DMS53 treated with DMSO at 0.1 percent for 48 hours (cell line): Measurements from ENCODE around the gene UBA3.
A peak's percentile ranks its signal among the peaks of the same experiment; 100 is the strongest.

Source experiments
- DNase-seq: peaks from one replicate; lab custom pipeline; 2025; ENCODE audit not compliant: unreplicated experiment; lab: John Stamatoyannopoulos, UW

UBA3 gene

DNA sequence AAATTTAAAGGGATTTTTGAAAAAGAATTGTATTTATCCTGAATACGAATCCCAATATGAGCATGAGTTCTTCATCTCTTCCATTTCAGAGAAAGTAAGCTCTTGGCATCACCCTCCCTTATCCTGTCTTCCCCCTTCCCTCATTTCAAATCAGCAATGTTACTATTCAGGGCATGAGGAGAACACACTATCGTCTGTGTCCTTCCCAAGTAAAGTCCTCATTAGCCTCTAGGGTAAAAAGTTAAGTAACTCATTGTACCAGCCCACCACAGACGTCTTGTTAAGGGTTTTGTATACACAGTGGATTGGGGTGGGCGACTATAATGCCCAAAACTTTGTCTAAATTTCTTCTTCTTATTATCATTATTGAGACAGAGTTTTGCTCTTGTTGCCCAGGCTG is 19.4 kb upstream of the UBA3 start:
- DNase-seq = no peak

DNA sequence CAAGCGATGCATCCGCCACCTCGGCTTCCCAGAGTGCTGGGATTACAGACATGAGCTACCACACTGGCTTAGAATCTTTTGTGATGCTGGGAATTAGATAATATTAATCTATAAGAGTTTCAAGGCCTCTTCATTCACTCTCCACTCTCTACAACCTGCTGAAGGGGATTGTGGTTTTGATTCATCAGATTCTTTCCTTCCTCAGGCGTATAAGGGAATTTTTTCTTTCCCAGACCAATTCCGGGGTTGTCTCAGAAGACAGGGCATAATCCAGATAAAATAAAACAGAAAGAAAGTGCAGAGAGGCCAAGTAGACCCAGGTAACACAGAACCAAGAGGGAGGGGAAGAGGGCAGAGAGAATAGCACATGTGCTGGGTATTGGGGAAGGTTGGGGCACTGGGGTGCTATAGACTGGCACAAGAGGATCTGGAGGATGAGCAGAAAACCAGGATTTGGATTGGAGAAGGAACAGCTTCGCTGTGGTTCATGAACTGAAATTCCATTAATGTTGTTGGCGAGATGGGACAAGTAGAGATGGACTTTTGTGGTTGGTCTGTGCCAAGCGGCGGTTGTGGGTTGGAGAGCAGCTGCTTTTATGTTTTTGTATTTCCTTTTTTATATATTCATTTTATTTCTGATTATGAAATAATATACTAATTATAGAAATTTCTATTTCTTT is 17.4 kb upstream of the UBA3 start:
- no peak for DNase-seq

DNA sequence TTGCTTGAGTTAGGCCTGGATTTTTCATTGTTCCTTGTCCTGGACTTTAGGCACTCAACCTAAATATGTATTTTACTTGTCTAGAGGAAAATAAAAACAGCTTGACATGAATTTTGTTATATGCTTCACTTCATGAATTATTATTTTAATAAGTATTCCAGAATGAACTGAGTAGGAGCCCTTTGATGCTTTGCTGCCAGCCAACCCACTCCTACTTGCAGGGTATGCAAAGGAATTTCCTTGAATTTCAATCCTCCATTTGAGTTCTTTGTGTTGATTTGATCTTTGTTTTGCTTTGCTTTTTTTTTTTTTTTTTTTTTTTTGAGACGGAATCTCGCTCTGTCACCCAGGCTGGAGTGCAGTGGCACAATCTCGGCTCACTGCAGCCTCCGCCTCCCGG is 16.1 kb upstream of the UBA3 start:
- no peak for DNase-seq

DNA sequence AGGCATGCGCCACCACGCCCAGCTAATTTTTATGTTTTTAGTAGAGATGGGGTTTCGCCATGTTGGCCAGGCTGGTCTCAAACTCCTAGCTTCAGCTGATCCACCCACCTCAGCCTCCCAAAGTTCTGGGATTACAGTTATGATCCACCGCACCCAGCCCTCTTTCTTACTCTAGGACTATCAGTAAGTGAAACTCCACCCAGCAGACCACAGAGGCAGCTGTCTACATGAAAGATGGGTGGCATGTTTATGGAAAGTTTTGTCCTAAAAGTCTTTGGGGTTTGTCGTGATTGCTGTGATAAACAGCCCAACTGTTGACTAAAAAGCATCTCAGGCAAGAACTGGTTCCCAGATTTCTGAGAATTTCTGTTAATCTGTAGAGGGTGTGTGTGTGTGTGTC is 15.5 kb upstream of the UBA3 start:
- DNase-seq = no peak

DNA sequence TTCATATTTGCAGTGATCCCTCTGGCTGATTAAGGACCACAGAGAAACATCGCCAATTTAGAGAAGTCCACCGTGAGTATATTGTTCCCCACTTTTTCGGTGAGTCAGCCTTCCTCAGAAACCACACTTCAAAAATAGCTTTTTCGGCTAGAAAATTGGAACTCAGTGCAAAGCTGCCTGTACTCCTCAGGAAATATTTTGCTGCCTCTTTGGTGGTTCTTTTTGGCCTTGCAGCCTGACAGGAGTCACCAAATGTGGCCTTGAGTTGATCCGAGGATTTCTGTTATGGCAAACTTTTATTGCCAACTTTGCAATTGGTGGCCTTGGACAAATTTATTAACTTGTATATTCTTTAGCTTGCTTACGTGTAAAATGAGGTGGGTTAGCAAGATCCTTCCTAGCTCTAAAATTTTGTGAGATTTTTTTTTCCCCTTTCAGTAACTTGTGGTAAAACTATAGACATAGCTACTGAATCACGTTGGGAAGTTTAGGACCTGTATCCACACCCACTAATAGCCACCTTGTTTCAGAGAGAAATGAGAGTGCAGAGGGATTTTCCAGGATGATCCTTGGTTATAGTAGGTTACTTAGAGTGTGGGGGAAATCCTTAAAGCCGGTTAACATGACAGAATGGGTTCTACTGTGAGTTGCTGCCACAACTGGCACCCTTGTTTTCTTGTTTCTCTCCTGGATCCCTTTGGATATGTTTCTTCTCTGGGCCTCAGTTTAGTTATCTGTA is 14.5 kb upstream of the UBA3 start:
- DNase-seq = no peak

DNA sequence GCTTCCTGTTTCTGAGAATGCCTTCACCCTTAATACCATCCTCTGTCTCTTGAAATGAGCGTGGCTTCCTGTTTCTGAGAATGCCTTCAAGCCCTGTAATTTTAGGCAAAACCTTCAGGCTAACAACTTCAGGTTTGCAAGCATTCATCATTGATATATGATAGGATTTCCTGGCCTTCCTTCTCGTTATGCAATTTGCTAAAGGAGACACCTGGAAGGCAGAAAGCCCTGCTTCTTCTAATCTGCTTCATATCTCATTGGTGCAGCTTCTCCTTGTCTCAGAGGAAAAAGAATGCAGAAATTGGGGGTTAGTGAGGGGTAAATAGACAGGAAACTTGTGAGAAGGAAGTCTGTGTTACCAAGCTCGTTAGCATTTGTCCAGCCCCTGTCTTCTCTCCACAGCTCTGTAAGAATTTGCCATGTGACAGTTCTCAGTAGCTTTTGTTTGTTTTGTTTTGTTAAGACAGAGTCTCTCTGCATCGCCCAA is 11.9 kb upstream of the UBA3 start:
- DNase-seq = no peak

DNA sequence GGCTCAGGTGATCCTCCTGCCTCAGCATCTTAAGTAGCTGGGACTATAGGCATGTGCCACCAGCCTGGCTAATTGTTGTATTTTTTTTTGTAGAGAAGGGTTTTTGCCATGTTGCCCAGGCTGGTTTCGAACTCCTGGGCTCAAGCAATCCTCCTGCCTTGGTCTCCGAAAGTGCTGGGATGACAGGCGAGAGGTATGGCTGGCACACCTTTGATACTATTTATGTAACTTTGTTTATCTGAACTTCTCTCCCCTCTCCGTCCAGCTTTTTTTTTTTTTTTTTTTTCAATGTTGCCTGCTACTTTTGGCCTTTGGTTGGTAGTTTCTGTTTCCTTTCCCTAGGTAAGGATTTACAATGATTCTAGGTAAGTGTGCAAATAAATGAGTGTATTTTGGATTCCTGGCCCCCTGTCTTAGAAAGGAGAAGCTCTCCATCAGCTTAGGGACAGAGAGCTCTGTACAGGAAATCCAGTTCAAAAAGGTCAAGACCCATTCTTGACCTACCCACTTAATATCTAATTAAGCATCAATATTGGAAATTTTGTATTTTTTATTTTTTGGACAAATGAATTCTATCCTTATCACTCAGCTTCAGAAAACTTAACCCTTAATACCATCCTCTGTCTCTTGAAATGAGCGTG is 11.3 kb upstream of the UBA3 start:
- DNase-seq = no peak

DNA sequence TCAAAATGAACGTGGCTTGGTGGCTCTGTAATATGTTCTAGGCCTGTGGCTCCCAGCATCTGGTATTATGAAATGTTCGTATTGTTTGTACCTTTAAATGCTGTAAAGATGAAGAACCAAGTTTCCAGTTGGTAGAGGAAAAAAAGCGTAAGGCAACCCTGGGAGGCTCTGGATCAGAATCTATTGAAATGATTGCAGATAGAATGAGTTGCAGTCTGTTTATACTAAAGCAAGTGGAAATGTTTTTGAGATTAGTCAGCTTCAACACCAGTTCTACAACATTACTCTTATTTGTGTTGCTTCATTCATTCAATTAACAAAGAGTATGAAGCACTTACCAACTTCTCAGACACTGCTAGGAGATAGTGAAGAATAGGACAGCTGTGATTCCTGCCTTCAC is 9.9 kb upstream of the UBA3 start:
- DNase-seq = no peak

DNA sequence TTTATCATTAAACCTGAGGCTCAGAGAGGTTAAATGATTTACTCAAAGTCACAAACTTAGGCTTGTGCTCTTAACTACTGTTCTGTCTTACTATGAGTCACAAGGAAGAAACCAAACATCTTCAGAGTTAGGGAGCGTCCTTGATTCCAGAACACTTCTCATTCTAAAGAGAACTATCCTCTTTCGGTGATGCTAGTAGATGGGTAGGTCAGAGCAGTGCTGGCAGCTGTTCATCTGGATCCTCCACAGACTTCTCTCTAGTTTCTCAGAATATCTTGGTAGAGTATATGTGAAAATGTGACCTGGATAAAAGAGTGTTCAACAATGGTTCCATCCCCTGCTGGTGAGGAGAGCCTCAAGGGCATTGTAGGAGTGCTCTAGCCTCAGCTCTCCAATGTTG is 7.9 kb upstream of the UBA3 start:
- DNase-seq = no peak

DNA sequence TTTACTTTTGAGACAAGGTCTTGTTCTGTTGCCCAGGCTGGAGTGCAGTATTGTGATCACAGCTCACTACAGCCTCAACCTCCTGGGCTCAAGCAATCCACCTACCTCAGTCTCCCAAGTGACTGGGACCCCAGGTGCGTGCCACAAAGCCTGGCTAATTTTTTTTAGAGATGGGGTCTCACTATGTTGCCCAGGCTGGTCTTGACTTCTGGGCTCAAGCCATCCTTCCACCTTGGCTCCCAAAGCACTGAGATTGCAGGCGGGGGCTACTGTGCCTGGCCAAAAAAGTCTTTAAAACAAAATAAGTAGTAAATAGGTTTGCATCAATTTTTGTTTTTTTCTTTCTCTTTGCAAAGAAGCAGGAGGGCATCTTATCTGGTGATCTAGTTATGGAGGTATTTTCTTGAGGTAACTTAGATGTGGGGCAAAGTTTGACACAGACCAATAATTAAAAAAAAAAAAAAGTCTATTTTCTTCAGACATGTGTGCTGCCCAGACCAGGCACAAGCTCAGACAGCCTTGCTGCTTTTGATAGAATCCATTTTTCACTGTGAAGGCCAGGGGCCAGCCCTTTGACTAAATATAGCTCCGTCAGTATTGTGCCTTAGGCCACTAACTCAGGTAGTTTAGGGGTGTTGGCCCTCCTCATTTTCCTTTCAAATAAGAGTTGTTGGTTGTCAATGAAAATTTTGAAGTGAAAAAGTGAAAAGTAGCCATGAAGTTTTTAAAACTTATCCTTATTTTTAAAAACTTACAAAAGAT is 7.0 kb upstream of the UBA3 start:
- DNase-seq = no peak

DNA sequence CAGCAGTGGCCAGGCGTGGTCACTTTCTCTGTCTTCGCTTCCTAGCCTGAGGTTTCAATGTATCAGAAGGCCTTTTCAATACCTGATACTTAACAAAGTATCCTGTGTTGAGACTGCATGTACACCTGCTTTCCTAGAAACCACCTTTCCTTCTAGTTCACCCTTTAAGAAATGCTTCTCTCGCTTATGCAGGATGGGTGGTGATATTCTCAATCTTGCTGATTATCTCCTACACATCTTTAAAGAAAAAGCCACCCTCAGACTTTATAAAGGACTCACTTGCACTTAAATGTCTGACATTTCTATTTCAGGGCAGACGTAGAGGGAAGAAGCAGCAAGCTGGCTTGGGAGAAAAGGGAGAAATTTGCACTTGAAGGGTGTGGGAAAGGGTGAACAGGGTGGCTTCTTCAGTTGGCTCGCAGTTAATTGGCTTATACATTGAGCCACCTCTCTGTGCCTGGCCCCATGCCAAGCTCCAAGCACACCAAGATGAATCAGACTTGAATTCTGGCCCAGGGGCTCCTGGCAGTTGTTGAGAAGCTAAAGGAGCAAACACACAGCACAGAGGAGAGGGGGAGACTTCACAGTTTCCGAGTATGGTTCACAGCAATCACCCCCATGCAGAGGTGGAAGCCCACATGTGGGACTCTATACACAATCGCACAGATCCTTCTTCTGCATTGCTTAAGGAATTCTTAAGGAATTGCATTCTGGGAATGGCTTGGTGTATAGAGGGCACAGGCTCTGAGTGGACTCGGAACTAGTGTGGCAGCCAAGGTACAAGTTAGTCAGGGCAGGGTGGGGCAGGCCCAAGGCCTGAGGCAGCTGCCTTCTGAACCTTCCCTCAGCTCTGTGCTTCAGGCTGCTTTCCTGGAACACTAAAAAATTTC is 5.9 kb upstream of the UBA3 start:
- DNase-seq = no peak

DNA sequence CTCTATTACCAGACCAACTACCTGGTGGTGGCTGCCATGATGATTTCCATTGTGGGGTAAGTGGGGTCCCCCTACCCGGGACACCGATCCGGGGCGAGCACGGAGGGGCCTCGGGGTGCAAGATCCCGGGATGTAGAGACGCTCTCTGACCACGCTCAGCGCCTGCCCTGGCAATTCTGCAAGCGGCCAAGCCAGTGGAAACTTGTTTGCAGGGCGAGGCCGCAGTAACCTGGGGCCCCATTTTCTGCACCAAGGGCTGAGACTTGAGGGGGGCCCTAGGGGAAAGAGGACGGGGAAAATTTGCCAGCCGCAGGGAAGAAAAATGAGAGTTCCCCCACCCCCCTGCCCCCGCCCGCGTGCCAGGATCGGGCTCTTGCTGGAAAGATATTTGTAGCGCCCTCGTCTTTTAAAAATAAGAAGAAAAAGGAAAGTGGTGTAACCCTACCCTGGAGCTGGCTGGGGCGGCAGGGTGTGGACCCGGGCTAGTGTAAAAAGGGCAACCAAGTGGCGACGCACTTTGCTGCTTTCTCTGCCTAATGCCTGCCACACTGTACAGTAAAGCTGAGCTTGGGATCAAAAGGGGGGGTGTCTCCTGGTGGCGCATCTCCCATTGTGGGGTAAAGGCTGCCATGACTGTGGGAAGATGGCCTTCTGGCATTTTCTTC is 5.1 kb upstream of the UBA3 start:
- DNase-seq = no peak

DNA sequence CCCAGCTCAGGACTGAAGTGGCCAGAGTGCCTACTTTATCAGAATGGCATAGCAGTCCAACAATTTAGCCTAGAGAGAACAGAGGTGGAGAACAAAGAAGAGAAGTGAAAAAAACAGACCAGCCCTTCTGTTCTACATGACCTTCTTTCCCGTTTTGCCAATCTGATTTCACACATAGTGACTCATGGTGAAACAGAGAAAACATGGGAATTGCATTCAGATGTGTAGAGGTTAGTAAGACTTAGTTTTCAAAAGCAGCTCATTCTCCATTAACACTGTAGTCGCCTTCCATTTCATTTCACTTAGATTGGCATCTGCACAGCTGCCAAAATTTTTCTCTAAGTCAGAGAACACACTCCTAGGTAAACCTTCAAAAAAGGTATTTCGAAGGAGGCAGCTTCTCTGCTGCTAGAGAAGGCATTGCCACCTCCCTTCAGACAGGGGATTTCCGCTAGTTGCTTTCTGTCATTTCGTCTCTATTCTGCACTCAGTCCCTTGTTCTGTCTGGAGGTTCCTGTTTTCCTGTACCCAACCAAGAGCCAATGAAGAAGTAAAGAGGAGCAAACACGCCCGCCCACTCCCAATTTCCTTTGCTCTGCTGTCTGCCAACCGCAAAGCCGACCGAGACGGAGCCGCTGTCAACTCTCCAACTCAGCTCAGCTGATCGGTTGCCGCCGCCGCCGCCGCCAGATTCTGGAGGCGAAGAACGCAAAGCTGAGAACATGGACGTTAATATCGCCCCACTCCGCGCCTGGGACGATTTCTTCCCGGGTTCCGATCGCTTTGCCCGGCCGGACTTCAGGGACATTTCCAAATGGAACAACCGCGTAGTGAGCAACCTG is 4.4 kb upstream of the UBA3 start, which contains the start of gene ARL6IP5:
Gene ARL6IP5, plus strand, starts transcription at position 612 of the 842 bp plus-strand sequence. Its CDS starts 111 bp downstream, at position 723.
- peak; percentile 54 for DNase-seq

DNA sequence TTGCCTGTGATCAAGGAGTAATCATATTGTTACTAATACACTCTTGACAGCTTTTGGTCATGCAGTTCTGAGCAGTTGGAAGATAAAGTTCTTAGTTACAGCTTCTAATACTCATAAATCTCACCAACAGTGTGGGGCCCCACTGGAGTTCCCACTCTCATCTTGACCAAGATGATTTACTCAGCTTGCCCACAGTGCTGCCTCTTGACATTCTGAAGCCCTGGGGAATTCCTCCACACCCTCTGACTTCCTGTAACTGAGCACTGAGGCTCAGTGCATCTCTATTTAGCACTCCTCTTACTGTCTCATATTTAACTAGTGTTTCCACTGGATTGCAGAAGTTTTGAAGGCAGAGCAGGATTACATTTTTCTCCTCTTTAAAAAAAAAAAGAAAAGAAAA is 2.6 kb upstream of the UBA3 start:
- no peak for DNase-seq

DNA sequence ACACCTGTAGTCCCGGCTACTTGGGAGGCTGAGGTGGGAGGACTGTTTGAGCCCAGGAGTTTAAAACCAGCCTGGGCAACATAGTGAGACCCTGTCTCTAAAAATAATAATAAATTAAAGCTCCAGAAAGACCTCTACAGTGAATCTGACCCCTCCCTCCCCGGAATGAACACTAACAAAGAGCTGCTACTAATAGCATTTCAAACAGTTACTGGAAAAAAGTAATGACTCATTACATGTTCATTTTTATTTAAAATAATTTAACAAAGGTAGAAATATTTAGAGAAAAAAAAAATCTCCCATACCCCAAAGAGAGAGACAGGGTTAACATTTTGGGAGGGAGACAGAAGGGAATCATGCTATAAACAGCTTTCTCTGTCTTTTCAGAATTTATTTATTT is 2.2 kb upstream of the UBA3 start:
- DNase-seq = no peak

DNA sequence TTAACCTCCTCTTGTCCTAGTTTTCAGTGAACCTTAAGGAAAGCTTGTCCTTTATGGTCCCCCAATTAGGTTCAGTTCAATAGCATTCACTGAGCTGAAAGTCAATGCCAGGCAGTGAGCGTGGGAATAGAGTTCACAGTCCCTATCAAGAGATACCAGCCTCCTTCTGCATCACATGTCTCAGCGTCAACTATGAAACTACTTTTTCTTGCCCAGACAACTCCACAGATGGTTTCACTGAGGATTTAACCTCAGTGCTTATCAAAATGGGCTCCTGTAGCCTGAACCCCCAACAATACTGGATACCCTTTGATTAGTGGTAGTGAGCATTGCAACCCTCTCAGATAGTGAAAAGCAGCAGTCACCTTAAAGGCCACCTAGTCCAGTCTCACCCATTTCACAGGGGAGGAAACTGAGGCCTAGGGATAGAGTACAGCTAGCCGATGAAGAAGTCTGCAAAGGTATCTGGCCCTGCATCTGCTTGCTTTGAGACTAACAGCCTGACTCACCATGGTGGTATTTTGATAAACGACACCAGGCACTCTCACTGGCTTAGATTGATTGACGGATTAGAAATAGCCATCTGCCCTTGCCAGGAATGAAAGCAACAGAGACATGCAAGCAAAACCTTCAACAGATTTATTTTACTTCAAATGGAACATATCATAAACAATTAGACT is 1.6 kb upstream of the UBA3 start:
- no peak for DNase-seq

DNA sequence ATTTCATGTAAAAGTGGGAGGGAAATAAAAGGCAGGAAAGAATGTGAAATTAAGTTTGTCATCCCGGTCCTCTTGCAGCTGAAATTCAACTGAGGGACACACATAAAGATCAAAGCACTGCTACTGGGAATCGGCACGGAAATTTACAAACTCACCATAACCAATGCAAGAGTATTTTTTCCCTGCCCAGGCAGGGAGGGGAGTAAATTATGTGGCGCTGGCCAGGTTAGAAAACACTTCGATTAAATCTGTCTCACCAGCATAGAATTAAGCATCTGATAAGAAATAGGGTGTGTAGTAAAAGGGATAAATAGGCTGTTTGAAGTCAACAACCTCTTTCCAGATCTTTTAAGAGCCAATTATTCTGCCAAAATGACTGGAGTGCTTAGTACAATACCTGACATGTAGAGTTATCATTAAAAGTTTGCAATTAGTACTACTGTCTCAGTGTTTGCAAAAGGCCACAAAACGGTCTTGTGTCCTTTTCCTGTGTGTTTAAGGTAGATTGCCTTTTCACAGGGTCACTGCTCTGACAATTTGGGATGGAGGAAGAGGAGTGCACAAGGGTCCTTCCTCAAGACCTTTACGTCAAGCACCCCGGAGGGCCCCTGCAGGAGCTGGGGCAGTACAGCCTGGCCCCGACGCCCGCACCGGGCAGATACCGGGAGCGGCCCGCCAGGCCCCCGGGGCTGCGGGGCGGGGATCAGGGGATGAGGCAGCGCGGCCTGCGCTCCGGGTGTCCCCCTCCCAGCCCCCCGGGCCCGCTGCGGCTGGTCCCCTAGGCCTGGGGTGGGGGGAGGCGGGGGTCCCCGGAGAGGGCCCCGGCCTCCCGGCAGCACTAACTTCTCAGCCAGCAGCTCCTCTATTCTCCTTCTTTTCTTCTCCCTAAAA is 651 bp downstream of the UBA3 start:
- DNase-seq = no peak
